ENCODE data around the gene LGR6.
"Not testable (repeated sequence)": the region's sequence is repeated elsewhere in the genome, so short reads cannot be mapped to it uniquely, and the experiment has no call there.

The LGR6 gene

GRCh38 chr1:202243006-202243405 lies 49.4 kb downstream of the LGR6 start:
- DNase-seq, result no peak

GRCh38 chr1:202244841-202245261 lies 51.3 kb downstream of the LGR6 start:
- DNase-seq, result no peak

DNA sequence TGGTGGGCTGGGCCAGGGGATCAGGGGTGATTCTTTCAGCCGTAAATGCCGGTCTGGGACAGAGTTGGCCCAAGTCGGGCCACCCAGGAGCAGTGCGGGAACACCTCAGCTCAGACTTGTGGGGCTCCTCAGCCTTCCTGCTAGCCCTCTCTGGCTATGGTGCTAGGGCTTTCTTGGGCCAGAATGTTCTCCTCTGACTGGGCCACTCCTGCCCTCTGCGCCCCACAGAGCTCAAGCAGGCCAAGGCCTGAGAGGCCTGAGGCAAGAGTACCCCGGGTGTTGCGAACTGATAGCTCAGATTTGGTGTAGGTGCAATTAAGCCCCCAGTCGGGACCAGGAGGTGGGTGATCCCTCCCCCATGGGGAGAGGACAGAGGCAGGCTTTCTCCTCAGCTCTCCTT lies 51.8 kb downstream of the LGR6 start:
- DNase-seq, result no peak

DNA sequence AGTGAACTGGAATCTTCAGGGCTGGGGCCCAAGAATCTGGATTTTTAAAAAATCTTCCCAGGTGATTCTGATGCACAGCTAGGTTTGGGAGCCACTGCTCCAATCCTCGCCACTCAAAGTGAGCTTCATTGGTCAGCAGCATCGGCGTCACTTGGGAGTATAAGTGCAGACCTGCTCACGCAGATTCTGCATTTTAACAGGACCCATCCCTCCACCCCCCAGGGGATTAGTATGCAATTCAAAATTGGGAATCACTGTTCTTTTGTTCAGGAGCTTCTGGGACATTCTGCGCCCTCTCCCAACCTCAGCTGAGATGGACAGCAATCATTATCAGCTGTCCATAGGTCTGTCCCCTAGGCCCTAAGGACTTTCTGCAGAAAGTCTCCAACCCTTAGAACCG lies 53.5 kb downstream of the LGR6 start:
- DNase-seq, result no peak

GRCh38 chr1:202247837-202248795 lies 54.5 kb downstream of the LGR6 start:
- no peak for DNase-seq

- no peak for DNase-seq
These were observed 55.3 kb downstream of the LGR6 start for GRCh38 chr1:202248861-202249260.

DNA sequence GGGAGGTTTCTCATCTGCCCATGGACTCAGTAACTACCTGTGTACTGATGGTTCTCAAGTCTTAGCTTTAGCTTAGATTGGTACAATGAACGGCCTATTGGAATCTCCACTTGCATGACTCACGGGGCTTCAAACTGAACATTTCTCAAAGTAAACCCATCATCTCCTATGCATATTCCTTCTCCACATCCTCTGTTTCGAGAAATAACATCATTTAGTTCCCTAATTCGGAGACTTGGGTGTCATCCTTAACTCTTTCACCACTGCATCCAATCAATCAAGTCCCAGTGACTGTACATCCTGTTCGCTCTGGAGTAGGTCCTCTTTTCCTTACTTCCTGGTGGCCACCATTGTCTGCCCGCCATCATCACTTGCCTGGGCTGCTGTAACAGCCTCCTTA lies 55.8 kb downstream of the LGR6 start:
- no peak for DNase-seq

- no peak for DNase-seq
These were observed 56.2 kb downstream of the LGR6 start for GRCh38 chr1:202249846-202250245.

- no peak for DNase-seq
These were observed 57.4 kb downstream of the LGR6 start for GRCh38 chr1:202250982-202251381.

GRCh38 chr1:202251424-202252256 lies 58.0 kb downstream of the LGR6 start:
- no peak for DNase-seq

GRCh38 chr1:202252271-202252670 lies 58.7 kb downstream of the LGR6 start:
- no peak for DNase-seq

GRCh38 chr1:202254454-202255252 lies 61.1 kb downstream of the LGR6 start:
- no peak for DNase-seq

DNA sequence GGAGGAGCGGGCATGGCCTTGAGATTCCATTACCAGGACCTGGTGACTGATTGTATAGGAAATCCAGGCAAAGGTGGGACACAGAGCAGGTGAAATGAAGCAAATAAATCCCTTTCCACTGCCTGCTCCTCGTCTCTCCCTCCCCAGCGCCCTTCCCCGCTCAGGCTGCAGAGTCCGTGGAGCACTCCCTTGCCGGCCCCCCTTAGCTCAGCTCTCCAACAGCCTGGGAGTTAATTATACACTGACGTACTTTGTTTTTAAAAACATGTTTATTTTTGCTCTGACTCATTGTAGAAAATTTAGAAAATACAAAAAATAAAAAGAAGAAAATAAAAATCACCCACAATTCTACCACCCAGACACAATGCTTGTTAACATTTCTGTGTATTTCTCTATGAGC lies 61.7 kb downstream of the LGR6 start:
- no peak for DNase-seq

DNA sequence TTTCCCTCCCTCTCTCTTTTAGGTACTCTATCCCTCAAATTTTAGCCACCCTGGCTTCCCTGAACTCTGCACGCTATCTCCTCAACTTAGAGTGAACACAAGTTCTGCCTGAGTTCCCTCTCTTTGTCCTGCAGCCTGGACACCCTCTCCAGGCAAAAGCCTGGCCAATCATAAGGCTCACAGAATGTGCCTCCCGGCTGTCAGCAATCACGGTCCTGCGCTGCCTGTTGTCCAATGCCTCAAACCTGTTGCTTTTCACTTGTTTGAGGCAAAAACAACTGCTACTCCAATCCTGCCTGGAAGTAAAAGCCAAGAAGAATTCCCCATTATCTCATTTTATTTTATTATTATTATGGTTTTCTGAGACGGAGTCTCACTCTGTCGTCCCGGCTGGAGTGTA lies 66.1 kb downstream of the LGR6 start:
- DNase-seq, result no peak

DNA sequence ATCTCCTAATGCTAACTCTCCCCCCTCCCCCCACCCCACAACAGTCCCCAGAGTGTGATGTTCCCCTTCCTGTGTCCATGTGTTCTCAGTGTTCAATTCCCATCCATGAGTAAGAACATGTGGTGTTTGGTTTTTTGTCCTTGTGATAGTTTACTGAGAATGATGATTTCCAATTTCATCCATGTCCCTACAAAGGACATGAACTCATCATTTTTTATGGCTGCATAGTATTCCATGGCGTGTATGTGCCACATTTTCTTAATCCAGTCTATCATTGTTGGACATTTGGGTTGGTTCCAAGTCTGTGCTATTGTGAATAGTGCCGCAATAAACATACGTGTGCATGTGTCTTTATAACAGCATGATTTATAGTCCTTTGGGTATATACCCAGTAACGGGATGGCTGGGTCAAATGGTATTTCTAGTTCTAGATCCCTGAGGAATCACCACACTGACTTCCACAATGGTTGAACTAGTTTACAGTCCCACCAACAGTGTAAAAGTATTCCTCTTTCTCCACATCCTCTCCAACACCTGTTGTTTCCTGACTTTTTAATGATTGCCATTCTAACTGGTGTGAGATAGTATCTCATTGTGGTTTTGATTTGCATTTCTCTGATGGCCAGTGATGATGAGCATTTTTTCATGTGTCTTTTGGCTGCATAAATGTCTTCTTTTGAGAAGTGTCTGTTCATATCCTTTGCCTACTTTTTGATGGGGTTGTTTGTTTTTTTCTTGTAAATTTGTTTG lies 67.8 kb downstream of the LGR6 start:
- DNase-seq, result not testable (repeated sequence)

DNA sequence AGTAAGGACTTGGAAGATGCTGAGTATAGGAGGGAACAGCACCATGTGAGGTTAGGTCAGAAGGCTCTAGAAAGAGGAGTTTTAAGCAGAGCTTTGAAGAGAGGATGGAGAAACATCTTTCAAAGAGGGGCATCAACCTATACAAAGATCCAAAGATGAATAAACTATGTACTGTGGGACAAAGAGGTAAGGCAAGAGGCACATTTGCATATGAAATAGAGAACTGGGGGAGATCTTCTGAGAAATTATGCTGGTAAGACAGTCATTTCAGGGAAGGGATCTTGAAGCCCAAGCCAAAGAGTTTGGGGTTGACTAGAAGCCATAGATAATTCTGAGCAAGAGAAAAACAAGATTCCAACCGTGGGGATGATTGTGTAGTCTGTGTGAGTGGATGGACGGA lies 70.0 kb downstream of the LGR6 start:
- no peak for DNase-seq

GRCh38 chr1:202264300-202264699 lies 70.7 kb downstream of the LGR6 start:
- no peak for DNase-seq

GRCh38 chr1:202264726-202265125 lies 71.1 kb downstream of the LGR6 start:
- no peak for DNase-seq

- no peak for DNase-seq
These were observed 72.6 kb downstream of the LGR6 start for GRCh38 chr1:202266061-202266765.

GRCh38 chr1:202268032-202268431 lies 74.4 kb downstream of the LGR6 start:
- DNase-seq, result no peak

GRCh38 chr1:202268817-202269216 lies 75.2 kb downstream of the LGR6 start:
- no peak for DNase-seq
